ENCODE measurements around the gene IPO4. TPM values are rescaled to one million over a fixed set of nuclear protein-coding genes. Genes with fewer than 3 reads are reported as not detected.

Gene IPO4
- total RNA-seq, 2 donors from 2014 or later, result 56.3 to 67.4 TPM

DNA sequence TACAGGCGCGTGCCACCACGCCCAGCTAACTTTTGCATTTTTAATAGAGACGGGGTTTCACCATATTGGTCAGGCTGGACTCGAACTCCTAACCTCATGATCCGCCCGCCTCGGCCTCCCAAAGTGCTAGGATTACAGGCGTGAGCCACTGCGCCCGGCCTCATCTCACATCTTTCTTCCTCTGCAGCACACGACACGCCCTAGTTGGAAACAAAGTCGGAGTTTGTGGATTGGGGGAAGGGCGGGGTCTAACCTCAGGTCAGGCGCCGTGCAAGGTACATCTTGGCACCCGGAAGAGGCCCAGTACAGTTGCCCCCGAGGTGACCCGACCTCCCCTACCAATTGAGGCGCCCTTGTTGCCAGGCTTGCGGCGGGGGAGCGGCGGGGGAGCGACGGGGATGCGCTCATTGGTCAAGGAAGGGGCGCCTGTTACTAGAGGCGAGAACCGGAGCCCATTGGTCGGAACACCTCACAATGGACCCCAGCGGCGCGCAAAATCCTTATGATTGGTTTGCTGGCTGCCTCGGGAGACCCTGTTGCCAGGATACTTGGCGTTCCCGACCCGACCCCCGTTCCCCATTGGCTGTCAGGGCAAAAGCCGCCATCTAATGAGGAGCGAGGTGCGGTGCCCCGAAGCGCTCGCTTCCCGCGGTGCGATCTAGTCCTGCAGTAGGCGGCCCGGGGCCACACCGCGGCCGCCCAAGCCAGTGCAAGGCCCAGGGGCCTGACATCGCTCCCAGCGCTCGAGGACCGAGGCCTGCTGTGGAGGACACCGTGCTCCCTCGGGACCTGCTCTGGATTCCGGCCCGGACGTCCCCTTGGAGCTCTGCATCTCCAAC lies 17.0 kb downstream of the IPO4 start, which contains the start of gene REC8:
Gene REC8, plus strand, starts transcription at position 659 of the 839 bp plus-strand sequence. CDS start 473 bp downstream, outside the sequence.
- Histone ChIP-seq H3K9ac (ENCODE audit: extremely low read depth, low read length, poor library complexity, severe bottlenecking) (peak within 1 kb of the TSS; percentile 49), H3K4me3 (ENCODE audit: low read length) (peak within 1 kb of the TSS; percentile 85), H3K4me1 (ENCODE audit: control insufficient read depth, insufficient read depth, low read length) (no peaks in the 10 kb centered on the region), H3K27ac (ENCODE audit: low read depth, low read length) (peak within 1 kb of the TSS; percentile 60), H3K27me3 (ENCODE audit: control insufficient read depth, insufficient read depth, low read length, poor library complexity, severe bottlenecking) (no peaks in the 10 kb centered on the region), H3K36me3 (ENCODE audit: control insufficient read depth, insufficient read depth, low read length) (peaks cover 1% of the 10 kb centered on the region), H3K9me3 (ENCODE audit: control insufficient read depth, low read length) (no peaks in the 10 kb centered on the region)
- no peaks in the 10 kb centered on the region for H3K27me3 Mint-ChIP-seq (ENCODE audit: insufficient read depth)
- peaks cover 20% of the 10 kb centered on the region for H3K36me3 Mint-ChIP-seq (ENCODE audit: low read depth)
- DNase-seq, result peak; percentile 100
- peak within 1 kb of the TSS; percentile 76 for H3K4me3 Mint-ChIP-seq
- peak within 1 kb of the TSS; percentile 89 for H3K27ac Mint-ChIP-seq
- TF ChIP-seq, protein P1, sequence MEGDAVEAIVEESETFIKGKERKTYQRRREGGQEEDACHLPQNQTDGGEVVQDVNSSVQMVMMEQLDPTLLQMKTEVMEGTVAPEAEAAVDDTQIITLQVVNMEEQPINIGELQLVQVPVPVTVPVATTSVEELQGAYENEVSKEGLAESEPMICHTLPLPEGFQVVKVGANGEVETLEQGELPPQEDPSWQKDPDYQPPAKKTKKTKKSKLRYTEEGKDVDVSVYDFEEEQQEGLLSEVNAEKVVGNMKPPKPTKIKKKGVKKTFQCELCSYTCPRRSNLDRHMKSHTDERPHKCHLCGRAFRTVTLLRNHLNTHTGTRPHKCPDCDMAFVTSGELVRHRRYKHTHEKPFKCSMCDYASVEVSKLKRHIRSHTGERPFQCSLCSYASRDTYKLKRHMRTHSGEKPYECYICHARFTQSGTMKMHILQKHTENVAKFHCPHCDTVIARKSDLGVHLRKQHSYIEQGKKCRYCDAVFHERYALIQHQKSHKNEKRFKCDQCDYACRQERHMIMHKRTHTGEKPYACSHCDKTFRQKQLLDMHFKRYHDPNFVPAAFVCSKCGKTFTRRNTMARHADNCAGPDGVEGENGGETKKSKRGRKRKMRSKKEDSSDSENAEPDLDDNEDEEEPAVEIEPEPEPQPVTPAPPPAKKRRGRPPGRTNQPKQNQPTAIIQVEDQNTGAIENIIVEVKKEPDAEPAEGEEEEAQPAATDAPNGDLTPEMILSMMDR (conservative IDR thresholded peaks at IDR 0.05), result no peak
- no peaks in the 10 kb centered on the region for H3K9me3 Mint-ChIP-seq
- WGBS, 2 experiments (ENCODE audit: insufficient coverage in 1 of 2, insufficient read length in 1 of 2), result 22 to 34% methylated on average over 41 to 63 of the region's 63 CpGs
- no peaks in the 10 kb centered on the region for H3K4me1 Mint-ChIP-seq

DNA sequence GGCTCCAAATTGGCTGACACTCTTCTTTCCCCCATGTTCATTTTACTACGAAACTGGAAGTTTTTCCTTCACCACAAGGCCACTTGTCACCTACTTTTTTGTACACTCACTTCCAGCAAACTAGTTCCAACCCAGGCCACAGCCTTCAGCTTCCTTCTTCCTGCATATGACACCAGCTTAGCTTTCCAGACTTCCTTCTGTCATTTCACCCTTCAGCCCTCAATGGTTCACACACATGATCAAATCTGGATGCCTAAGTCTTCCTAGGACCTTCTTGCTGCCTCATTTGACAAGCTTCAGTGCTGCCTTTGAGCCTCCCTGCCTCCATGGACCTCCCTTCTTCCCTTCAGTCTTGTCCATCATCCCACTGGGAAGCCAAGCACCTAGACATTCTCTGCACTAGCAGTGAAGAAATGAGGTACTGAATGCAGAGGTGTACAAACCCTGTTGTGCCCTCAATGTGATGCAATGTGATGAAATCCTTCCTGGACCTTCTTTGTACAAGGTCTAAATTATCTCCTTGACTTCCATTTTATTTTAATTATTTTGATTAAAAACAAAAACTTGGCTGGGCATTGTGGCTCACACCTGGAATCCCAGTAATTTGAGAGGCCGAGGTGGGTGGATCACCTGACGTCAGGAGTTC lies 21.0 kb downstream of the IPO4 start:
- Mint-ChIP-seq H3K4me3 (no peak overlapping the region), H3K27ac (no peak overlapping the region), H3K27me3 (ENCODE audit: insufficient read depth) (no peaks in the 10 kb centered on the region), H3K9me3 (no peaks in the 10 kb centered on the region), H3K4me1 (no peaks in the 10 kb centered on the region), H3K36me3 (ENCODE audit: low read depth) (peaks cover 26% of the 10 kb centered on the region)
- Histone ChIP-seq H3K27ac (ENCODE audit: low read depth, low read length) (no peak overlapping the region), H3K4me3 (ENCODE audit: low read length) (no peak overlapping the region), H3K9ac (ENCODE audit: extremely low read depth, low read length, poor library complexity, severe bottlenecking) (no peak overlapping the region), H3K9me3 (ENCODE audit: control insufficient read depth, low read length) (no peaks in the 10 kb centered on the region), H3K36me3 (ENCODE audit: control insufficient read depth, insufficient read depth, low read length) (peaks cover 22% of the 10 kb centered on the region), H3K27me3 (ENCODE audit: control insufficient read depth, insufficient read depth, low read length, poor library complexity, severe bottlenecking) (no peaks in the 10 kb centered on the region), H3K4me1 (ENCODE audit: control insufficient read depth, insufficient read depth, low read length) (no peaks in the 10 kb centered on the region)
- TF ChIP-seq, protein P1 (conservative IDR thresholded peaks at IDR 0.05), result no peak
- WGBS, 2 experiments (ENCODE audit: insufficient coverage in 1 of 2, insufficient read length in 1 of 2), result 91 to 96% methylated on average over 3 of the region's 3 CpGs
- no peak for DNase-seq

DNA sequence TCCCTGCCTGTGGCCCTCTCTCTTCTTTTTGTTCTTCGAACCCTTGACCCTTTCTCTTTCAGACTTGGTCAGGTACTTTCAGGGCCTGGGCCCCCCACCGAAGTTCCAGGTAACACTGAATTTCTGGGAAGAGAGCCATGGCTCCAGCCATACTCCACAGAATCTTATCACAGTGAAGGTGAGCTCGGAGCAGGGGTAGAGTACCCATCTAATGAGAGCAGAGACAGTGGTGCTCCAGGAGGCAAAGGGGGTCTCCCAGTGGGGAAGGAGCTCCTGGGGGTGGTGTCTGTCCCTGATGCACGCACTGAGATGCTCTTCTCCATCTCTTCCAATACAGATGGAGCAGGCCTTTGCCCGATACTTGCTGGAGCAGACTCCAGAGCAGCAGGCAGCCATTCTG lies 22.8 kb downstream of the IPO4 start:
- TF ChIP-seq, protein P1 (conservative IDR thresholded peaks at IDR 0.05), result no peak
- H3K9me3 ChIP-seq (ENCODE audit: control insufficient read depth, low read length), result no peaks in the 10 kb centered on the region
- no peak for DNase-seq
- WGBS, 2 experiments (ENCODE audit: insufficient coverage in 1 of 2, insufficient read length in 1 of 2), result 75 to 87% methylated on average over 1 to 5 of the region's 5 CpGs
- no peaks in the 10 kb centered on the region for H3K27me3 Mint-ChIP-seq (ENCODE audit: insufficient read depth)
- H3K4me3 ChIP-seq (ENCODE audit: low read length), result no peak overlapping the region
- no peak overlapping the region for H3K4me3 Mint-ChIP-seq
- no peak overlapping the region for H3K27ac ChIP-seq (ENCODE audit: low read depth, low read length)
- H3K36me3 Mint-ChIP-seq (ENCODE audit: low read depth), result peaks cover 32% of the 10 kb centered on the region
- no peaks in the 10 kb centered on the region for H3K9me3 Mint-ChIP-seq
- no peaks in the 10 kb centered on the region for H3K27me3 ChIP-seq (ENCODE audit: control insufficient read depth, insufficient read depth, low read length, poor library complexity, severe bottlenecking)
- H3K9ac ChIP-seq (ENCODE audit: extremely low read depth, low read length, poor library complexity, severe bottlenecking), result no peak overlapping the region
- peaks cover 22% of the 10 kb centered on the region for H3K36me3 ChIP-seq (ENCODE audit: control insufficient read depth, insufficient read depth, low read length)
- peaks cover 4% of the 10 kb centered on the region for H3K4me1 ChIP-seq (ENCODE audit: control insufficient read depth, insufficient read depth, low read length)
- H3K4me1 Mint-ChIP-seq, result peaks cover 9% of the 10 kb centered on the region
- no peak overlapping the region for H3K27ac Mint-ChIP-seq

Data from endodermal cell (in vitro differentiated cells).